Aorta (tissue), 5 donors: Measurements from ENCODE around the gene RNF215. TPM values are rescaled to one million over a fixed set of nuclear protein-coding genes. Genes with fewer than 3 reads are reported as not detected.

Experiments used
- ATAC-seq: fragments of 200-7000 bp; cut with Tn5 transposase; one replicate; pipeline ENCODE4 v1.9.1; 2022; ENCODE audit warnings: moderate library complexity; ENCODE audit not compliant: low FRiP score
- DNase-seq, 2 donors: peaks; one replicate each; pipeline ENCODE4 v3.0.0-alpha.2; 2020
- H3K27ac ChIP-seq, 2 donors: one replicate each; pipeline ENCODE4 v1.5.1; 2013; ENCODE audit warnings: low read length in 2 of 2, mild to moderate bottlenecking in 2 of 2, moderate library complexity in 2 of 2, control low read depth in 1 of 2, inconsistent platforms in 1 of 2, low read depth in 1 of 2
- H3K27me3 ChIP-seq, 2 donors: one replicate each; pipeline ENCODE4 v1.6.1; 2013; ENCODE audit warnings: control low read depth in 1 of 2, low read length in 1 of 2, mild to moderate bottlenecking in 1 of 2, moderate library complexity in 1 of 2; ENCODE audit not compliant: insufficient read depth in 2 of 2, control insufficient read depth in 1 of 2
- H3K36me3 ChIP-seq, 2 donors: one replicate each; pipeline ENCODE4 v1.6.1; 2013; ENCODE audit warnings: control low read depth in 1 of 2, low read length in 1 of 2, mild to moderate bottlenecking in 1 of 2; ENCODE audit not compliant: insufficient read depth in 2 of 2, control insufficient read depth in 1 of 2
- H3K4me1 ChIP-seq, 2 donors: one replicate each; pipeline ENCODE4 v1.6.1; 2013; ENCODE audit warnings: low read length in 2 of 2, control low read depth in 1 of 2, mild to moderate bottlenecking in 1 of 2, moderate library complexity in 1 of 2; ENCODE audit not compliant: insufficient read depth in 2 of 2, control insufficient read depth in 1 of 2
- H3K4me3 ChIP-seq, 2 donors: one replicate each; pipeline ENCODE4 v1.5.1; 2013; ENCODE audit warnings: low read length in 2 of 2, control low read depth in 1 of 2, mild to moderate bottlenecking in 1 of 2
- H3K9me3 ChIP-seq: one replicate; pipeline ENCODE4 v1.6.1; 2013; ENCODE audit warnings: mild to moderate bottlenecking, low read length; ENCODE audit not compliant: control insufficient read depth
- WGBS, 2 donors: extraction: QIAGEN DNeasy Blood & Tissue Kit; methylation state at CpG; one replicate each; pipeline ENCODE4 v1.1.7; 2013; 5-methylcytosine and 5-hydroxymethylcytosine counted together
- intact Hi-C, 2 donors: fragments of 100-400 bp; cut with DNase I; formaldehyde crosslinking; loops; one replicate each; pipeline versions ENCODE4 v1.14.2 to v1.15.0; 2022
- polyA plus RNA-seq, 2 donors: library from polyadenylated mRNA; stranded (reverse); fragments of 200-250 nt; gene quantifications; one replicate each; pipeline ENCODE4 v1.2.3, GENCODE V29; 2013
- total RNA-seq, 2 donors: library from RNA; stranded (reverse); fragmentation: NEBNext Ultra II Directional; extraction: Animal tissue kit (Norgen Biotek cat#: 25700); gene quantifications; one replicate each; pipeline ENCODE4 v1.2.1, GENCODE V29; 2021
- donor health status: healthy with polysubstance abuse.
- donor health status: Bipolar disorder and iron deficiency.
- donor health status: DM: no; HTN: no; CAD: no.
- donor health status: DM: no; HTN: no; CAD: no.
- donor health status: DM: yes; HTN: yes; CAD: no.

RNF215 gene
- total and polyA plus RNA-seq, 4 donors: 4.5 to 22.6 (median 18.3) TPM

- no peaks in the 10 kb centered on the region for H3K36me3 ChIP-seq
- intact Hi-C loops: no loop called here
- WGBS, 2 donors: 92 to 95% methylated on average over 19 to 20 of the region's 20 CpGs
Measured at GRCh38 chr22:30380011-30380410, 7.2 kb downstream of the RNF215 start.

GRCh38 chr22:30375312-30375849 lies 11.8 kb downstream of the RNF215 start:
- no peak for DNase-seq
- Histone ChIP-seq H3K27ac (no peak overlapping the region), H3K27me3 (no peaks in the 10 kb centered on the region), H3K4me1 (no peaks in the 10 kb centered on the region), H3K9me3 (no peaks in the 10 kb centered on the region), H3K4me3 (no peak overlapping the region), H3K36me3 (no peaks in the 10 kb centered on the region)
- 92% methylated on average over 13 of the region's 13 CpGs for WGBS, 2 donors
- ATAC-seq: no peak
- intact Hi-C loops: loop anchor here in 1 of 2 donors (5.0 kb wide), 1 partner anchor 93 kb away; no protein-coding TSS in a partner anchor

More at GRCh38 chr22:30380011-30380410, 7.2 kb downstream of the RNF215 start:
- Histone ChIP-seq H3K4me3 (no peak overlapping the region), H3K27me3 (no peaks in the 10 kb centered on the region), H3K9me3 (no peaks in the 10 kb centered on the region), H3K27ac (no peak overlapping the region), H3K4me1 (no peaks in the 10 kb centered on the region)
- ATAC-seq (no peak), DNase-seq (no peak)

DNA sequence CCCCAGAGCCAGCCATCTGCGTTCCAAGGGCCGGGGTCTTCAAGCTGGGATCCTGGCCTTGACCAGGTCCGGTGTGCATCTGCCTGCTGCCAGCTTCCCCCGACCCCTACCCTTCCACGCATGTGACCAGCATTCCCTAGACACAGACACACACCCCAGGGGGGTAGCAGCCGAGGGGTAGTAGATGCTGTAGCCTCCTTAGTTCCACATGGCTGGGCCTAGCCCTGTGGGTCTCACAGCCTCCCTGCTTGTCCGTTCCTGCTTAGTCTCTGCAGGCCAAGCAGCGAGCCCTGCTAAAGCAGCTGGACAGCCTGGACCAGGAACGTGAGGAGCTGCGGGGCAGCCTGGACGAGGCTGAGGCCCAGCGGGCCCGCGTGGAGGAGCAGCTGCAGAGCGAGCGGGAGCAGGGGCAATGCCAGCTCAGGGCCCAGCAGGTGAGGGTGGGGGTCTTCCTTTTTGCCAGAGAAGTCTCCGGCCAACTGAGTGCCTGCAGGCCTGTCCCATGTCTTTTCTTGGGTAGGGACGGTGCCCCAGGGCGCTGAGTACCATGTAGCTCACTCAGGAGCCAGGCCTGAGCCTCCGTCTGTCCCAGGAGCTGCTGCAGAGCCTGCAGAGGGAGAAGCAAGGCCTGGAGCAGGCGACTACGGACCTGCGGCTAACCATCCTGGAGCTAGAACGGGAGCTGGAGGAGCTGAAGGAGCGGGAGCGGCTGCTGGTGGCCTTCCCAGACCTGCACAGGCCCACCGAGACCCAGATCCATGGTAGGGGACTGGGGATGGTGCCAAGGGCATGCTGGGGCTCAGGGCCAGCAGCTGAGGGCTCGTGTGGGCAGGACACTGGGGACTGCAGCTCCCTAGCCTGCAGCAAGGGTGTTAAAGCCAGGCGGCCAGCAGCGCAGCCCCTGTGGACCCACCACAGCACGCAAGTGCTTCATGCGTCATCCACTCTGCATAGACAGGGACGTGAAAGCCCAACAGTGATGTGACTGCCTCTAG lies 13.6 kb downstream of the RNF215 start:
- 86 to 88% methylated on average over 33 of the region's 33 CpGs for WGBS, 2 donors
- H3K27ac ChIP-seq: no peak overlapping the region
- intact Hi-C loops: no loop called here

GRCh38 chr22:30372915-30373314 lies 14.3 kb downstream of the RNF215 start:
- ATAC-seq (no peak), DNase-seq (no peak)
- H3K27ac ChIP-seq: no peak overlapping the region
- no peaks in the 10 kb centered on the region for H3K27me3 ChIP-seq
- H3K36me3 ChIP-seq: no peaks in the 10 kb centered on the region
- WGBS, 2 donors: 77 to 79% methylated on average over 8 of the region's 8 CpGs
- no peaks in the 10 kb centered on the region for H3K9me3 ChIP-seq
- H3K4me3 ChIP-seq: no peak overlapping the region
- no peaks in the 10 kb centered on the region for H3K4me1 ChIP-seq
- intact Hi-C loops: no loop called here

More for the DNA sequence above, 13.6 kb downstream of the RNF215 start:
- Histone ChIP-seq H3K27me3 (no peaks in the 10 kb centered on the region), H3K4me1 (no peaks in the 10 kb centered on the region), H3K9me3 (no peaks in the 10 kb centered on the region), H3K36me3 (no peaks in the 10 kb centered on the region), H3K4me3 (no peak overlapping the region)
- peak; percentile 15 for ATAC-seq
- no peak for DNase-seq

DNA sequence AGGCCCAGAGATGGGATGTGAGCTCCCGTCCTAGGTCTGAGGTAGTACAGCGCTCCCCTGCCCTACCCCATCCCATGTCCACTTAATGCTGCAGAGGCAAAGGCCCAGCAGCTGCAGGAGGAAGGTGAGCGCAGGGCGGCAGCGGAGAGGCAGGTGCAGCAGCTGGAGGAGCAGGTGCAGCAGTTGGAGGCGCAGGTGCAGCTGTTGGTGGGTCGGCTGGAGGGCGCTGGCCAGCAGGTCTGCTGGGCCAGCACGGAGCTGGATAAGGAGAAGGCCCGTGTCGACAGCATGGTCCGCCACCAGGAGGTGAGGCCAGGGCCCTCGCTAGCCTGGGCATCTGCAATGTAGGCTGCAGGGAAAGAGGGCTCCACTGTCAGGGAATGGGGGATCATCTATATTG lies 15.2 kb downstream of the RNF215 start:
- H3K4me1 ChIP-seq: no peaks in the 10 kb centered on the region
- H3K27ac ChIP-seq: no peak overlapping the region
- 83 to 88% methylated on average over 13 of the region's 13 CpGs for WGBS, 2 donors
- no peaks in the 10 kb centered on the region for H3K9me3 ChIP-seq
- intact Hi-C loops: no loop called here
- H3K4me3 ChIP-seq: no peak overlapping the region
- H3K36me3 ChIP-seq: no peaks in the 10 kb centered on the region
- H3K27me3 ChIP-seq: no peaks in the 10 kb centered on the region
- ATAC-seq (no peak), DNase-seq (no peak)

DNA sequence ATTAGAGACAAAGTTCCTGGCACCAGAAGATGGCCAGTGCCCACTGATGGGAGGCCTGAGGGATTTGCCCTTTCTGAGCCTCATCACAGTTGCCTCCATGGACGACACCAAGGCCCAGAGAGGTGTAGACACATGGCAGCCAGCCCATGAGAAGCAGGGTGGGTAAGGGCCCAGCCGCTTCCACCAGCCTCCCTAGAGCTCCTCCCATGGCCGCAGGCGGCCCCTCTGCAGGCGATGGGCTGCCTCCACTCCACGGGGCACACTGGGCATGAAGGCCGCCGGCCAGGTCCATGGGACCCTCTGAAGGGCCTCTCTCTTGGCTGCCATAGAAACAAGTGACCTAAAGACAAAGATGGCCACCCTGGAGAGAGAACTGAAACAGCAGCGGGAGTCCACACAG lies 15.9 kb downstream of the RNF215 start:
- no peaks in the 10 kb centered on the region for H3K4me1 ChIP-seq
- no peak for DNase-seq
- ATAC-seq: no peak
- H3K9me3 ChIP-seq: no peaks in the 10 kb centered on the region
- WGBS, 2 donors: 91 to 95% methylated on average over 9 of the region's 9 CpGs
- intact Hi-C loops: no loop called here
- no peak overlapping the region for H3K4me3 ChIP-seq
- H3K27ac ChIP-seq: no peak overlapping the region
- H3K27me3 ChIP-seq: no peaks in the 10 kb centered on the region
- no peaks in the 10 kb centered on the region for H3K36me3 ChIP-seq

DNA sequence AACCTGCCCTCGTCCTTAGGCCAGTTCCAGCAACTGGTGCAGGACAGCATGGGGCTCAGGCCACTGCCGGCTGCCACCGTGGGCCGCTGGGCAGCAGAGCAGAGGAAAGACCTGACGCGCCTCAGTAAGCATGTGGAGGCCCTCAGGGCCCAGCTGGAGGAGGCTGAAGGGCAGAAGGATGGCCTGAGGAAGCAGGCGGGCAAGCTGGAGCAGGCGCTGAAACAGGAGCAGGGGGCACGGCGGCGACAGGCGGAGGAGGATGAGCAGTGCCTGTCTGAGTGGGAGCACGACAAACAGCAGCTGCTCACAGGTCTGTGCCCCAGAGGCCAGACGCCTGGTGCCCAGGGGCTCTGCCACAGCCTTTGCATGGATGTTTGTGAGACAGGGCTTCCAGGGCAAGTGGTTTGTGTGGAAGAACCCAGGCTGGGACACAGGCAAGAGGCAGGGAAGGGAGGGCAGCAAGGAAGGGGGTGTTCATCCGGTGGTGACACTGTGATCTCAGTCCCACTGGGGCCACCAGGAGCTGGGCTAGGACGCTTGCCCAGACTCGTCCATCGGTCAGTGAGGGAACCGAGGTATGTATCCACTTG lies 16.5 kb downstream of the RNF215 start:
- Histone ChIP-seq H3K4me1 (no peaks in the 10 kb centered on the region), H3K36me3 (no peaks in the 10 kb centered on the region), H3K27ac (no peak overlapping the region), H3K27me3 (no peaks in the 10 kb centered on the region), H3K4me3 (no peak overlapping the region), H3K9me3 (no peaks in the 10 kb centered on the region)
- DNase-seq: no peak
- intact Hi-C loops: no loop called here
- no peak for ATAC-seq
- 85 to 90% methylated on average over 19 of the region's 19 CpGs for WGBS, 2 donors

- ATAC-seq (no peak), DNase-seq (no peak)
- Histone ChIP-seq H3K36me3 (no peaks in the 10 kb centered on the region), H3K9me3 (no peaks in the 10 kb centered on the region), H3K4me3 (no peak overlapping the region), H3K4me1 (no peaks in the 10 kb centered on the region), H3K27ac (no peak overlapping the region), H3K27me3 (no peaks in the 10 kb centered on the region)
- intact Hi-C loops: no loop called here
- WGBS, 2 donors: 90 to 94% methylated on average over 9 of the region's 9 CpGs
Measured at GRCh38 chr22:30368420-30368819, 18.8 kb downstream of the RNF215 start.
